Stimulated activated CD8-positive, alpha-beta memory T cell treated with anti-CD3 and anti-CD28 coated beads, Interleukin-4, amount 100 ng/mL, for 48 hours (primary cell): Measurements from ENCODE around the gene EXD3.

Experiments
- DNase-seq: peaks from one replicate; pipeline ENCODE4 v3.0.0-alpha.2; 2020

The EXD3 gene

GRCh38 chr9:137374131-137374845 is 48.7 kb downstream of the EXD3 start:
- no peak for DNase-seq

GRCh38 chr9:137373611-137373980 is 49.4 kb downstream of the EXD3 start:
- DNase-seq = no peak

DNA sequence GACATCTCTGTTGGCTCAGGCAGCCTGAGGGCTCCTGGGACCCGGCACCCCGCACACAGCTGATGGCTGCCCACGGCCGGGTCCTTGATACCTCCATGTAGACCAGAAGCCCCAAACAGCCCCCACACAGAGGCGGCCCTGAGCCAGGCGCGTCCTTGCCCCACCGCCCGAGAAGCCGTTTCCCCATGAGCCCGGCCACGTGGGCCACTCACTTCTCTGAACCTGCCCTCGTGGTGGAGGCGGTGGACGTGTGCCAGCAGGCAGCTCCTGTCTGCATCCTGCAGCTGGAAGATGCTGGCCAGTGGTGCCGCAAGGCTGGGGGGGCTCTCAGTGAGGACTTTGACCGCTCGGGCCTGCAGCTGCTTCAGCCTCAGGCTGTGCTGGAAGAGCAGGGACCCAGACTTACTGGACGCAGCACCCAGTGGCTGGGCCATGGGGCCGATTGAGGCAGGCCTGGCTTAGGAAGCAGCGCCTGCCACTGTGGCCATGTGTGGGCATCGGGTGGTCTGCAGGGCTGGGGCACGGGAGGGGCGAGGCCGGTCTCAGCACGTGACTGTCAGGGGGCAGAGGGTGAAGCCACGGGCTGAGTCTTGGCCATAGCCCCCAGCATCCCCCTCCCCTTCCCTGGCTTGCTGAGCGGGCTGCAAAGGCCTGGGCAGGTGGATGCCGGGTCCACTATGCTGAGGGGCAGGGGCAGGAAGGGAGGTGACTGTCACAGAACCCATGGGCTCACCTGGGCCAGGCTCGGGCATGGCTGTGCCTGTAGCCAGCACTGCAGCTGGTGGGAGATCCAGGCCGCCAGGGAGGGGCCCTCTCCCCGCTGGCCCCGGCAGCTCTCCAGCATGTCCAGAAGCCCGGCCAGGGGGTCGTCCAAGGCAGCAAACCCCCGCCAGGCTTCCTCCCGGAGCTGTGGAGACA is 50.0 kb downstream of the EXD3 start:
- no peak for DNase-seq

DNA sequence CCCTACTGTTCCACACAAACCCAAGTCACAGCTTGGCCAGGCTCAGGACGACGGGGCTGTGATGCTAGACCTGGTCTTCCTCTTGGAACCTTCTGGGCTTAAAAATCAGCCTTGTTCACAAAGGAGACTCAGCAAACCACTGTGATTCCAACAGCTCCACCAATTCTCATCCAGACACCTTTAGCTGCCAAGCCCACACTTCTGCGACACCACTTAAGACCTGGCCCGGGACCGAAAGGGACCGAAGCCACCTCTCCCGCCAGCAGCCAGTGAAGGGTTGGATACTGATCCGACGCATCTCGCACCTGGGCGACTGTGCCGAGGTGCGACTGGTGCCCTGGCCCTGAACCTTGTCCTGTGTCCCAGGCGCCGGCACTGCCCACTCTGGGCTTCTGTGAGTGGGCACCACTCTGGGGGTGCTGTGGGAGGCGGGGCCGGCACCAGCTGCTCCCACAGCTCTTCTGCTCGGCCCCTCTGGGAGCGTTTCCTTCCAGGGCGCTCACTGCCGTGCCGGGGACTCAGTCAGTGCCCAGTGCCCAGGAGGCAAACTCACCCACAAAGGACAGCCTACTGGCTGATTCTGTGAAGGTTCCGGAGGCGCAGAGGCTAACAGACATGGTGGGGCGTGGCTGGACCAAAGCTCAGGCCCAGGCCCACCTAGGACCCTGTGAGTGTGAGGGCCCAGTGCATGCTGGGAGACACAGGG is 50.9 kb downstream of the EXD3 start:
- DNase-seq = no peak

DNA sequence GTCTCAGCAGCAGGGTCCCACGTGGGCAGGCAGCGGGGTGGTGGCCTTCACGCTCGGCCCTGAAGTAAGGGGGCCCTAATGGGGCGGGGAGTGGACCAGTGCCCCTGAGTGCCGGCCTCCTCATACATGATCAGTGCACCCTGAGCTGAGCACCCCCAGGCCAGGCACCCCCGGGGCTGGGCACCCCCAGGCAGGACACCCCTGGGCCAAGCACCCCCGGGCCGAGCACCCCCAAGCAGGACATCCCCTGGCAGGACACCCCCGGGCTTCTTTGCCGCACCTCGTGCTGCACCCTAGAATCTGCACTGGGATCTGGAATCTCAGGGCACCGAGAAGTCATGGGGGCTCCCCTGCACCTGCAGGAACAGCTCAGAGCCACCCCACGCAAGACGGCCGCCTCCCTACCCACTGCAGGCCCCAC is 51.4 kb downstream of the EXD3 start:
- DNase-seq = no peak

GRCh38 chr9:137370865-137371520 is 52.0 kb downstream of the EXD3 start:
- no peak for DNase-seq

DNA sequence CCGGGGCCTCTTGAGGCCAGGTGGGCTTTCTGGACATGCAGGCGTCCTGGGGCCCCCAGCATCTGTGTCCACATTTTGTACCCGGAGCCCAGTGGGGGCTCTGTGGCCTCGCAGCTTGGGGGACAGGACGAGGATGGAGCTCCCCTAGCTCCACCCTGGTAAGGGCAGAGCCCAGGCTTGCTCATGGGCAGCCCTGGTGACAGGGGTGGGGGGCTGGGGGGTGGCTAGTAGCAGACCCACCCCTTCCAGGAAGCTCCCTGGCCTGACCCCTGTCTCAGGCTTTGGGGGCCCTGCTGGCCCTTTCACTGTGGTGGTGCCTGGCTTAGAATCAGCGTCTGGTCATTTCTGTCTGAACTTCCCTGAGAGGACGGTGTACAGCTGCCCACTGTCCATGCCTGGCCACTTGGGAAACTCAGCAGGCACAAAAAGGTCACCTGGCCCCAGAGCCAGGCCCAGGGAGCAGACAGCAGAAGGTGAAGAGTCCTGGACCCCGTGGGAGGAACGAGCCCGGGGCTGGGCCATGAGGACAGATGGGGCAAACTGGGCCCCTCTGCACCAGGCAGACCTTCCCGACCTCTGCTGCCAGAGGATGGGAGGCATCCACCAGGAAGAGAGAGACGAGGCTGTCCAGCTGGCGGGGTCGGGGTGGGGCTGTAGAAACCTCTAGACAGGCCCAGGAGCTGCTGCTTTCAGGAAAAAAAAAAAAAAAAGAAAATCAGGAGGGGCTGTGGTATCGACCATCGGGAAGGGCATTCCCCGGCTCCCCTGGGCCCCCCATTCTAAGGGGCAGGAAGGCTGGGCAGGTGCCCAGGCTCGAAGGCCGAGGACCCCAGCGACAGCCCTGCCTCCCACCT is 52.8 kb downstream of the EXD3 start:
- DNase-seq = no peak

- DNase-seq = no peak
These were observed 53.7 kb downstream of the EXD3 start for GRCh38 chr9:137369061-137369787.

DNA sequence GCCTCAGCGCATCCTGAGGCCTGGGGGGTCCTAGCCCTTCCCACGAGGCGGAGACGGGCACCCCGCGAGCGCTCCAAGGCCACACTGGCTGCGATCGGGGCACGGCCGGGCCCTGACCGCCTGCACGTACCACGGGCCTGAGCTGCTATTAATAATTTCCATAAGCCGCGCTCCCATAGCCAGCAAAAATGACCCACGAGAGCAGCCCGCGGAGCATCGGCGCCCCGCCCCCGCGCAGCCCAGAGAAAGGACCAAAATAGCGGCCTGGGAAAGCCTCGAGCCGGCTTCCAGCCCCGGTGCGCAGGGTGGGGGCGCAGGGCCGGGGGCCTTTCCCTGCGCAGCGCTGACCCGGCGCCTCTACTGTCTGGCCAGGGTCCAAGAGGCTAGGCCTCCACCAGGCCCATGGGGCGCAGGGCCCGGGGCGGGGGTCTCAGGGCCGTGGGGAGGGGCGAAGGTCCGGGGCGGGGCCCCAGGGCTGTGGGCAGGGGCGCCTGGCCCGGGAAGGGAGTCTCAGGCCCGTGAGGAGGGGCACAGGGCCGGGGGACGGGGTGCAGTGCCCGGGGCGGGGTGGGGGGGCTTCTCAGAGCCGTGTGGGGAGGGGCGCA is 54.4 kb downstream of the EXD3 start:
- DNase-seq = no peak

- DNase-seq = no peak
These were observed 55.2 kb downstream of the EXD3 start for GRCh38 chr9:137367506-137368430.

DNA sequence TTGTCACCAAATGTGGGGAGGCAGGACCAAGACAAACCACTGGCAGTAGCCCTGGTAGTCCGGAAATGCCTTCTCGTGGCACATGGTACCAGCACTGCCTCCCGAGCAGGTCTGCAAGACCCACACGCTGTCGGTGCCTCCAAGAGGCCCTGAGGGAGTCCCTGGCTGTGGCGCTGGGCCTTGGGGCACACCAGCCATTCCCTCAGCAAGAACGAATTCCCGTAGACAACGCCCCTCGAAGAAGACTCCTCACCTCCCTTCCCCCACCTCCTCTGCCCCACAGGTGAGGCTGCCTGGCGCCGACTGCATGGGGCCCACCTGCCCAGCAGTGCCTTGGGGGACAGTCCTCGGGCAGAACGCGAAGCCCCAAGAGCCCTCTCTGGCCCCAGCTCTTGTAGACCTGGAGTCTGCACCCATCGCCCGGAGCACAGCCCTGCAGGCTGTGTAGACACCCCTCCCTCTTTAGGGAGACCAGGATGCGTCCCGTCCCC is 56.0 kb downstream of the EXD3 start:
- DNase-seq = no peak

GRCh38 chr9:137366445-137366810 is 56.5 kb downstream of the EXD3 start:
- no peak for DNase-seq

- DNase-seq = no peak
These were observed 57.2 kb downstream of the EXD3 start for GRCh38 chr9:137365552-137366444.

DNA sequence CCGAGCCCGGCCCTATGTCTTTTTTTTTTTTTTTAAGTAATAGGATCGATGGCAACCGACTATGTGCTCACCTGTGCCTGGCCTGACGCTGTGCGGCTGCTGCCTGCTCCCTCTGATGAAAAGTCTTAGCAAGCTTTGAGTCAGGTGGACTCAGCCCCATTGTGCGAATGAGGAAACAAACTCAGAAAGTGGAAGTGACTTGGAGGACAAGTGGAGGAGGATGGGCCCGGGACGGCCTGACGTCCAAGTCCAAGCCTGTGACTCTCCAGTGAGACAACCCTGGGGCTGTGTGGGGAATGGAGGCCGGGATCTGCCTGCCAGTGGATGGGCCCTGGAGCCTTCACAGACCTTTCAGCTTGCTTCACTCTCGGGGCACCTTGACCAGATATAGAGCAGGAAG is 57.9 kb downstream of the EXD3 start:
- DNase-seq = no peak

GRCh38 chr9:137359850-137360249 is 63.1 kb downstream of the EXD3 start:
- DNase-seq = no peak

DNA sequence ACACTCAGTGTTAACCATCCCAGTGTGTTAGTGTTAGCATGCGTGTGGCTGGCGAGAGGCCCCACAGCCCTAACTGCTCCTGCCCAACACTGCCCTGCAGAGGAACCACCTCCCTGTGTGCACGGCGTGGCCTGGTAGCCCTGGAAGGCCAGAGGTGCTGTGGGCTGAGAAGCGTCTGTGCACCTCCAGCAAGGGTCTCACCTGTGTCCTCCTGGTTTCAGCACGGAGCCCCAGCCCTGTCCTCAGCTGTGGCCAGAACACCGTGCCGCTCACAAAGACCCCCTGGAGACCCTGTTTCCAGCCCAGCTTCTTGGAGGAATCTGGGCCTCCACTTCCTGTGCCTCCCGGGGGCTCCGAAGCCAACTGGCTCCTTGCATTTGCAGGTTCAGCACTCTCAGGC is 64.8 kb downstream of the EXD3 start:
- no peak for DNase-seq

DNA sequence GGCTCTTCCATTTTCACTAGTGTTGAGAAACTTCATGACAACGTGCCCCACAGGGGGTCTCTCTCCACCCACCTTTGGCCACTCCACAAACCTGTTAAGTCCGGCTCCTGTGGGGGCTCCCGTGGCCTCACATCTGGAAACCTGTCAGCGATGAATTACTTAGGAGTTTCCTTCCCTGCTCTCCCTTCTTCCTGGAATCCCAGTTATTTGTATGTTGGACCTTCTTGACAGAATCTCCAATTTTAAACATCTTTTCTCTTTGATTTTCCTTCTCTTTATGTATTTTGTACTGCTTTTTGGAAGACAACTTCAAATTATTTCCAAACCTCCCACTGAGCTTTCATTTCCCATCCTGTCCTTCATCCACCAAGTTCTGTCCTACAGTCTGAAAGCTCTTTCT is 65.8 kb downstream of the EXD3 start:
- no peak for DNase-seq

DNA sequence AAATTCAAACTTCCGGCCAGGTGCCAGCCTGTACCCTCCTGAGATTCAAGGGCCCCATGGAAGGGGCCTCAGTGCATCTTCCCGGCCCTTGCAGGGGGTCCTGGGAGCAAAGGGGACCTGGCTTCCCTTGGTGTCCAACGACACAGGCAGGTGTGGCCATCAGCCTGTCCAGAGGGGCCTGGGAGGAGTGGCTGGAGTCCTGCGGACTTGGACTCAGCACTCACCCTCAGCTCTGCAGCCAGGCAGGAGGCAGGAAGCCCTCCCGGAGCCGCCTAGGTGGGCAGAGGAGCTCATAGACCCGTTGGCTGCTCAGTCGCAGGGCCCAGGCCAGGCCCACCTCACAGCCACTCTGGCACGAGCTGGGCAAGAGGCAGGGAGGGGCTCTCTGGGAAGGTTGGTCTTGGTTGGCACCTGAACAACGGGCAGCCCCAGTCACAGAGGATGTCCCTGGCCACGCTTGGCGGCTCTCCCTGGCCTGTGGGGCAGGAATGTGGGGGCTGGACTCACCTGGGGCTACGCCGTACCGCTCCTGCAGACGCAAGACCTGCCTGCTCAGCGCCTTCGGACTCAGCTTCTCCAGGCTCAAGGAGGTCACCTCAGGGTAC is 67.1 kb downstream of the EXD3 start:
- no peak for DNase-seq
